COLO829 (cell line): ENCODE data around the gene UBE2M.
"Not testable (repeated sequence)": the region's sequence is repeated elsewhere in the genome, so short reads cannot be mapped to it uniquely, and the experiment has no call there.

Experiments
- DNase-seq: peaks from one replicate; pipeline ENCODE4 v3.0.0; 2012; ENCODE audit warnings: low spot score

Gene UBE2M

DNA sequence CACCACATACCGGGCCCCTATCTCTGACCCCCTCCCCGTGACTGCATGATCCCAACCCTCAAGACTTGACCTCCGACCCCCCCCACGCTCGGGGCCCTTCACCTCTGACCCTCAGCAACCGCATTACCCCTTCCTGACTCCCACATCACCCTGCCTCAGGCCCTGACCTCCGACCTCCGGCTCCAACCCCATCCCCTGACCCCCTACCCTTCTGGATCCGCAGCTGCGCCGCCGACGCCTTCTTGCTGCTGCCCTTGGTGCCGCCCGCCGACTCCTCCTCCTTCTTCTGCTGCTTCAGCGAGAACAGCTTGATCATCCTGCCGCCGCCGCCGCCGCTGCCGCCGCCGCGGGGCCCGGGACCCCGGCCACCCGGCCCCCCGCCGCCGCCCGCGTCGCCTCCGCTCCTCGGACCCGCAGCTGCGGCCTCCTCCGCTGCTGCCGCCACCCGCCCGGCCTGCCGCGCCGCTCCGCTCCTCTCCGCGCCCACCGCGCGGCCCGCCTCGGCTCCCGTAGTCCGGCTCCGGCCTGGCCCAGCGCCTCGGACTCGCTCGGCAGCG, at the start of gene UBE2M:
TSS of gene UBE2M (minus strand) at position 546 of the 557 bp plus-strand sequence. CDS start at position 316, 230 bp downstream.
- peak; percentile 85 for DNase-seq

DNA sequence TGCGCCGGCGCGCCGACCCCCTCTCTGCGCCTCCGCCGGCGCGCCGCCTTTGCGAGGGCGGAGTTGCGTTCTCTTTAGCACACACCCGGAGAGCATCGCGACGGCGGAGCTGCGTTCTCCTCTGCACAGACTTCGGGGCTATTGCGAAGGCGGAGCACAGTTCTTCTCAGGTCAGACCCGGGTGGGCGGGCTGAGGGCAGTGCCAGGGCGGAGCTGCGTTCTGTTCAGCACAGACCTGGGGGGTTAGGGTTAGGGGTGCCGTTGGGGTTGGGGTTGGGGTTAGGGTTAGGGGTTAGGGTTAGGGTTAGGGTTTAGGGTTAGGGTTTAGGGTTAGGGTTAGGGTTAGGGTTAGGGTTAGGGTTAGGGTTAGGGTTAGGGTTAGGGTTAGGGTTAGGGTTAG, 48.8 kb upstream of the UBE2M start:
- DNase-seq, result not testable (repeated sequence)

DNA sequence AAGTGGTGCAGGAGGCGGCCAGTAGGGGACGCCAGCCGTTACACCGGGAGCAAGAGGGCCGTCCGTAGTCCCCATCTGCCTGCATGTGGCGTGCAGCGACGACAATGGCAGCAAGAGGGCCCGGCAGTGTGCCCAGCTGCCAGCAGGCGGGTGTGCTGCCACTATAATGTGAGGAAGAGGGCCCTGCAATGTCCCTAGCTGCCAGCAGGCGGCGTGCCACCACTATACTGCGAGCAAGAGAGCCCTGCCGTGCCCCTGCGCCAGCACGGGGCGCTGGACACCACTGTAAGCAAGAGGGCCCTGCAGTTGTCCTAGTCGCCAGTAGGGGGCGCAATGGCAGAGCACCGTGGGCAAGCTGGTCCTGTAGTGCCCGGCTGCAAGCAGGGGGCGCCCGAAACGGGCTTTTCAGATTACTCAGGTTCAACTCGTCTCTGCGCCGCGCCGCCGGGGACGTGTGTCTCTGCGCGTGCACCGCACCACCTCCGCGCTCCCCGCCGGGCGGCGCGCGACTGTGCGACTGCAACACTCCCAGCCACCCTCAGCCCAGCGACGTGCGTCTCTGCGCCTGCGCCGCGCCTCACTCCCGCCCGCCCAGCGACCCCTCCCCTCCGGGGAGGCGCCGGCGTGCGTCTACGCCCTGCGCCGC, 48.0 kb upstream of the UBE2M start:
- not testable (repeated sequence) for DNase-seq

DNA sequence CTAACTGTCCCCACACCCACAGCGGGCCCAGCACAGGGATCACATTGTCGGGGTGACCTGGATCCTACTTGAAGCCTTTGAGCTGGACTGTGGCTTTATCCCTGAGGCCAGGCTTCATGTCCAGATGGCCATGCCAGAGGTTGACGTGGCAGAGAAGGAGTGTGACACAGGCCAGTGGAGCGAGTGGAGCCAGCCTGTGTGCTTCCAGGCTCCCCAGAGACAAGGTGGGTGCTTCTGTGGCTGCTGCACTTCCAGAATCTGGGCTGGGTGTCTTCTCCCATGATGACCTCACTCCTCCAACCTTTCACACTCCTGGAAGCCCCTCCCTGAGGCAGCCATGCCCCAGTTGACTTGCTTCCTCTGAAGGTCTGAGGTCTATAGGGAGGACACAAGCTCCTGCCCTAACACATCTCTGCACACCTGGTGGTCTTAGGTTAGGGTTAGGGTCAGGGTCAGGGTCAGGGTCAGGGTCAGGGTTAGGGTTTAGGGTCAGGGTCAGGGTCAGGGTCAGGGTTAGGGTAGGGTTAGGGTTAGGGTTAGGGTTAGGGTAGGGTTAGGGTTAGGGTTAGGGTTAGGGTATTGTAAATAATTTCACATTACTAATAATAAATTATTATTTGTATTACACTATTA, 27.8 kb upstream of the UBE2M start:
- no peak for DNase-seq

DNA sequence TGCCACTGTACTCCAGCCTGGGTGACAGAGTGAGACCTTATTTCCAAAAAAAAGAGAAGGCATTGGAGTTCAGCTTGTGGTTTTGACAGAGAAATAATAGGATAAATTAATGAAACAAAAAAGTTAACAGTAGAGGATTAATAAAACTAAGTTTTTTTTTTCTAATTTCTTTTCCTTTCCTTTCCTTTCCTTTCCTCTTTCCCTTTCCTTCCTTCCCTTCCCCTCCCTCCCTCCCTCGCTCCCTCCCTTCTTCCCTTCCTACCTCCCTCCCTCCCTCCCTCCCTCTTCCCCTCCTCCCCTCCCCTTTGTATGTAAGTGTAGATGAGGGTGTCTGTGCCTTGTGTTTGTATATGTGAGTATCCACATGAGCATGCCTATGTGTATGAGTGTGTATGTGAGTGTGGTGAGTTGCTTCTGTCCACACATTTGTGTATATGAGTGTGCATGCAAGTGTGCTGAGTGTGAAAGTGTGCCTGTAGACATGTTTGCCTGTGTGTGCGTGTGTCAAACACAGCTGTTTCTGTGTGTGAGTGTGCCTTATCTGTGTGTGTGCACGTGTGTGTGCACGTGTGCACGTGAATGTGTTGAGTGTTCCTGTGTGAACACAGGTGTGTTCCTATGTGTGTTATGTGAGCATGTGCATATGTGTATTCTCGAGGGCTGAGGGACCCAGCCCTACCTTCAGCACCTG, 27.2 kb upstream of the UBE2M start:
- no peak for DNase-seq

DNA sequence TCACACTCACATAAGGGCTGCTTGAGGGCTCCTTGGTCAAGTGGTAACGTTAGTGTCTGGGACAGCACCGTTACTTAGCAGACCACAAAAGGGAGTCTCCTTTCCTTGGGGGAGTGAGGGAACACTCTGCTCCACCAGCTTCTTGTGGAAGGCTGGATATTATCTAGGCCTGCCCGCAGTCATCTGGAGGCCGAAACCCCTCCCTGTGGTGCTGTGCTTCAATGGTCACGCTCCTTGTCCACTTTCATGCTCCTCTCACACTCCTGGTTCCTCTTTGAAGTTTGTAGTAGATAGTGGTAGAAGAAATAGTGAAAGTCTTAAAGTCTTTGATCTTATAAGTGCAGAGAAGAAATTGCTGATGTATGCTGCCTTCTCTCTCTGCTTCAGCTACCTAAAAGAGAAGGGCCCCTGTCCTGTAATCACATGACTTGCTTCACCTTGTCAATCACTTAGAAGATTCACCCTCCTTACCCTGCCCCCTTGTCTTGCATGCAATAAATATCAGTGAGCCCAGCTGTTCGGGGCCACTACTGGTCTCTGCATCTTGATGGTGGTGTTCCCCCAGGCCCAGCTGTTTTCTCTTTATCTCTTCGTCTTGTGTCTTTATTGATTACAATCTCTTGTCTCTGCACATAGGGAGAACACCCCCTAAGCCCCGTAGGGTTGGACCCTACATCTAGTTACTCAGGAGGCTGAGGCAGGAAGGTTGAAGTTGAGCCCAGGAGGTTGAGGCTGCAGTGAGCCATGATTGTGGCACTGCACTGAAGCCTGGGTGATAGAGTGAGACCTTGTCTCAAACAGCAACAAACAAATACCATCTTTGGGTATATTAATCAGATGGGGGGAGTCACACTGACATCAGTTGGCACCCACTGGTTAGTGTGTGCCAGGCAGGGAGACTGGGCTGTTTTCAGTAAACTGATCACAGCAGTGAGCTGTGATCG, 26.4 kb upstream of the UBE2M start:
- no peak for DNase-seq

DNA sequence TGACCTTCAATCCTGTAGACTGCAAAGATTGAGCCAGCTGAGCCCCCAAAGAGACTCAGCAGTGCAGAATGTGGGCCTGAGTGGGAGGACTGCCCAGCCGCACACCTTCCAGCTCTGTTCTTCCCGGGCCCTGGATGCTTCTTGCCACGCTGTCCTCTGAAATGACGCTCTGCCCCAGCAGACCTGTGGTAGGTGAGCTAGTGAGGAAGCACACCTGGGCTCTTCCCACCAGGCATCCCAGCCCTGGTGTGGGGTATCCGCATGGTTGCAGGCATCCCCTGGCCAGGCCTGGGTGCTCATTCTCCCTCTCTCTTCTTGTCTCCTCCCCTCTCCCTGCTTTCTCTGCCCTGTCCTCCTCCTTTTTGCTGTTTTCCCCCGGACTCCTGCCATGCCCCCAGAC, 24.6 kb upstream of the UBE2M start:
- DNase-seq, result no peak

DNA sequence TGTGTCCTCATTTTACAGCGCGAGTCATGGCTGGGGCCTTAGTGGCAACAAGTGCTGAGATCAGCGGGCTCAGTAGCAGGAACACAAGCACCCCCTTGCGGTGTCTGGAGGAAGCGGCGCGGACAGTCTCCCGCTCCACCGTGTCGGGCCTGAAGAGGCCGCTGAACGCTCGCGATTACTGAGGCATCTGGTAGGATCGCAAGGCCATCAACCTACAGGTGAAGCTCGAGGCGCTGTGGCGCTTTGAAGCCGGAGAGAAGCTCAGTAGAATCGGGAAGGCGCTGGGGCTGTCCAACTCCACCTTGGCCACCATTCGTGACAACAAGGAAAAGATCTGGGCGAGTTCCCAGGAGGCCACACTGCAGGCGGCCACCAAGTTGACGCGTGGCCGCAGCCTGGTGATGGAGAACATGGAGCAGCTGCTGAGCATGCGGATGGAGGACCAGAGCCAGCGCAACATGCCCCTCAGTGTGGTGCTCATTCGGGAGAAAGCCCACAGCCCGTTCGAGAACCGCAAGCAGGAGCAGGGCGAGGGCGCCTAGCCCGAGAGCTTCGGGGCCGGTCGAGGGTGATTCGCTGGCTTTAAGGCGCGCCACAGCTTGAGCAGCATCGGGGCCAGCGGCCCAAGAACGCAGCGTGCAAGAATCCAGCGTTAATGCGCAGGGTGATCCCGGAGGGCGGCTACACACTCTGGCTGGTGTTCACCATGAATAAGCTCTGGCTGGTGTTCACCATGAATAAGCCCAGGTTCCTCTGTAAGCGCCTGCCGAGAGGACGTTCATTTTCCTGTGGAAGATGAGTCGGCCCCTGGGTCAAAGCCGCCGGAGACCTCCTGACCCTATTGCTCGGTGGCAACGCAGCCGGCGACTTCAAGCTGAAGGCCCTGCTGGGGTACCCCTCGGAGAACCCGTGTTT, 23.1 kb upstream of the UBE2M start:
- DNase-seq, result no peak

DNA sequence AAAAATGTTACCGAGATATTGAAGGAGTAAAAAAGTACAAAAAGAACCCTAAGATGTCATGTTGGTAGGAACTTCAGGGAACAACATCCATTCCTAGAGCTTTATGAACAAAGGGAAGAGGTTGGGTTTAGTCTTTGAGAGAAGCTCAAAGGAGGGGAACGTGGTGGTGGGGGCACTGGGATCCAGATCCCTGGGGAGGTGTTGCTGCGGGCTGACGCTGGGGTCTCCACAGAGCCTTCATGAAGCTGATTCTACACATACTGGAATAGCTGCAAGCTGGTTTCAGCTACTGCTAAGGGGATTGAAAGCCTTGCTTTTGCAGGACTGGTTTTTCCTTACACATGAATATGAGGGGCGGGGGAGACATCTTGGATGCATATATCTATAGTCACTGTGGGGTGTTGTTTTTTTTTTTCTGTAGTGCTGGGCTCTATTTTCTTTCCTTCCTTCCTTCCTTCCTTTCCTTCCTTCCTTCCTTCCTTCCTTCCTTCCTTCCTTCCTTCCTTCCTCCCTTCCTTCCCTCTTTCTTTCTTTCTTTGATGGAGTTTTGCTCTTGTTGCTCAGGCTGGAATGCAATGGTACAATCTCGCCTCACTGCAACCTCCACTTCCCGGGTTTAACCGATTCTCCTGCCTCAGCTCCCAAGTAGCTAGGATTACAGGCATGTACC, 21.2 kb upstream of the UBE2M start:
- no peak for DNase-seq

DNA sequence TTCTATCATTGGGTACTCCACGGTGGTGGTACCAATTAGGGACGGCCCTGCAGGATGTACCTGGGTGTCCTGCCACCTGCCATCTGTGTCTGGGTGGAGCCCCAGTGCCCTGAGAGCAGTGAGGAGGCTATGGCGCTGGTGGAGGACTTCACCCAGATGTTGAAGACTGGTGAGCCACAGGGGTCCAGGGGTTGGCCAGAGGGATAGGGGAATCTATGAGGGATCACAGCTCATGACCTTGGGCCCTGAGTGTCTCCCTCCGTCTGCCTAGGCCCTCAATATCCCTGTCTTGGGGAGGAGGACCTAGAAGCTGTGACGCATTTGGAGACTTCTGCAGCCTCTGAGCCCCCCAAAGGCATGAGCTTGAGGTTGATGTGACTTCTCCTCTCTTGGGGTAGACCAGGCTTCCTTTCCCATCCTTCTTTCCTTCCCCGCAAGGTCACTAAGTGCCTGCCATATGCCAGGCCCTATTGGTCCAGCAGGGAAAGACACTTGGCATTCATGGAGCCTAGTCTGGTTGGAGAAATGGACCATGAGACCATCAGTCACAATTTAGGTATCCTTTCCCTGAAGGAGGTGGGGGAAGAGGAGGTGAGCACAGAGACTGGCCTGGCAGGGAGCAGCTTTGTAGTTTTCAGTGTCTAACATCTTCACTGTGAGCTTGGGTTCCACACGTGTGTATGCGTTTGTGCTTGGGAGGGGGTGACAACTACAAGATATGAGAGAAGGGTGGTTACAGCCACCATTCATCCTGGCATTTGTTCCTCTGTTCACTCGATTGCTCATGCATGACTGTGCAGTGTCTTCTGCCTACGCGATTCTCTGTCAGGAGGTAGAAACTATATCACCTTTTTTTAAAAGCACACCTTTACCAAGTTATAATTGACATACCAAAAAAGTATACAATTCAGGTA, 19.9 kb upstream of the UBE2M start:
- no peak for DNase-seq

DNA sequence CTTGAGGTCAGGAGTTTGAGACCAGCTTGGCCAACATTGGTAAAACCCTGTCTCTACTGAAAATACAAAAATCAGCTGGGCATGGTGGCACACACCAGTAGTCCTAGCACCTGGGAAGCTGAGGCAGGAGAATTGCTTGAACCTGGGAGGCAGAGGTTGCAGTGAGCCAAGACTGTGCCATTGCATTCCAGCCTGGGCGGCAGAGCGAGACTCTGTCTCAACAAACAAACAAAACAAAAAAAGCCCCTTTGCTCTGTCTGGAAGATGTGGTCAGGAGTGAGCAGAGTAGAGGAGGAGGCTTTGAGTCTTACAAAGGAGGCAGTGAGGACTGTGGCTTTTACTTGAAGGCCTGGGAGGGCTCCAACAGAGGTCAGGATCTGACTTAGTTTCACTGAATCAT, 19.2 kb upstream of the UBE2M start:
- DNase-seq, result not testable (repeated sequence)

DNA sequence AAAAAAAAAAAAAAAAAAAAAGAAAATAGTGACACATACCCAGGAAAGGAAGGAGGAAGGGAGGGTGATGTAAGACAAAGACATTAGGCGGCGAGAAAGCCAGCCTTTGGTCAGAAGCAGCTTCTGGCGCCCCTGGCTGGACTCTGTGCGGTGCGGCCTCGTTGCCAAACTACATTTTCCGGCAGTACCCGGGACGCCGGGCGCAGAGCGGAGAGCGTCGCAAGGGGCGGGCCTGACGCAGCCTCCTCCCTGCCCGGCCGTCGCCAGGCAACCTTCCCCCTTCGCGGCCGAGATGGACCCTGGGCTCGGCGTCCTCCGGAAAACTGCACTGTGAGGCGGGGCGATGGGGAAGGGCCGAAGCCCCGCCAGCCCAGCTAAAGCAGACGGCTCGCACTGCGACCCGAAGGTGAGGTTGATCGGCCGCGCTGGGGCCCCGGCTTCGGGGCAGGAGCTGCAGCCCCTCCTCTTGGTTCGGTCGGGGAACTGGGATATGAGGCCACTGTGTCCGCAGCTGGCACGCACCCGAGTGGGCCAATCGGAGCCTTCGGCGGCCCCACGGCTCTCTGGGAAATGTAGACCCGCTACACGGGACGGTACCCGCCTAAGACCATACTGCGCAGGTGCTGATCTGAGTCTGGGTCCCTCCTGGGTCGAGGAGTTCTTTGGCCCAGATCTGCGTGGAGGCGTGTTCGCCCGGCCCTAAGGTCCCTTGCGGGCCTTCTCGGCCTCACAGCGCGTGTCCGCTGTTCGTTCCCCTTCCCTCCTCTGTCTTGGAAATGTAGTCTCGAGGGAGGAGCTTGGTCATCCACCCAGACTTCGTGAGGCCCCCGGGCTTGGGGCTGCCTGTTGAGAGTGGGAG, 17.0 kb upstream of the UBE2M start:
- DNase-seq, result peak; percentile 84

DNA sequence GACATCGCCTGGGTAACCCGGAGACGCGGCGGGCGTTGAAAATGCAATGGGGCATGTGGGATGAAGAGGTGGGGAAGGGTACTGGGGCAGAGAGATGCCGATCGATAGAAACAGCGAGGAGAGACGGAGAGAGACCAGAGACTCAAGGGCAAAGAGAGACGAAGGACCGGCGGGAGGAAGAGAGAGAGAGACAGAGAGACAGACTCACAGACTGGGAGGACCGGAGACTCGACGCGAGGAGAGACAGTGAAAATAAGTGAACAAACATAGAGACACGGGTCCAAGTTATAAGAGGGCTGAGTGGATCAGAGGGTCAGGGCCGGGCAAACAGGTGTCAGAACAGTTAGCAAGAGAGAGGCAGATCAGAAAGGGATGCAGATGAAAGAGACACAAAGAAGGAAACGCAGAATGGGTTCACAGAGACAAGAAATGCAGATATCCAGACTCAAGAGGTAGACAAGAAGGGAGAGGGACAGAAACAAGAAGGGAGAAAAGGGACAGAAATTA, 15.3 kb upstream of the UBE2M start:
- no peak for DNase-seq

DNA sequence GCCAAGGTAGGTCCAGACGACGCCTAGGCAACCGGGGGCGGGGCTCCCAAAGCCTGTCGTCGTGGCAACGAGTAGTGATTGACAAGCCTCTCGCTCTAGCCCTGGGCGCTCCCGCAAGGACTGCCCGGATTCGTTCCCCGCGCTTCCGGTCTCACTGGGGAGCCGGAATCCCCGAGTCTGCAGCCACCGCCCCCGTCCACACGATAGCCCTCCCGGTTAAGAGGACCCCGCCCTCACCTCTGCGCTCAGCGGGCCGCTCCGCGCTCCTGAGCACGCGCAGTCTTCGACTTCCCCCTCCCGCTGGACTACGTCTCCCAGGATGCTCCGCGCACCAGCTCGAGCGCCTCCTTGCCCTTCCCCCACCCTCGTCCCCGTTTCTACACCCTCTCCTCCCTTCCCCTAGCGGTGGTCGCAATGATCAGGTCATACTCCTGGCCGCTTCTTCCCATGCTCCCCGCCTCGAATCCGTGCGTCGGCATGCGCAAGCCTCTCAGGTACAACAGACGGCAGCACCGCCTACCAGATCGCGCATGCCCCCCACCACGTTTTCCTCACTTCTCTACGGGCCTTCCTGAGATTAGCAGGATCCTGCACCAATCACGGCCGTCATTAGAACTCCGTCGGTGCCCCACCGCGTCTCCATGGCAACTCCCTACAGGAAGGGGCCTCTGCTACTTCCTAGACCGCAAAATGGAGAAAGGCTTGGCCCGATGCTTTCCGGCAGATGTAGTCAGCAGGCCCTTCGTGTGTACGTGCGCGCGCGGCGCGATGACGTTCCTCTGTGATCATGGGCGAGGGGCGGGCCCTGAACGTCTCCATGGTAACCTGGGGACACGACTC, 14.6 kb upstream of the UBE2M start, which contains the start of gene MZF1:
TSS of gene MZF1 (minus strand) at position 518 of the 840 bp plus-strand sequence. CDS start 1,946 bp downstream, outside the sequence.
- peak; percentile 99 for DNase-seq

DNA sequence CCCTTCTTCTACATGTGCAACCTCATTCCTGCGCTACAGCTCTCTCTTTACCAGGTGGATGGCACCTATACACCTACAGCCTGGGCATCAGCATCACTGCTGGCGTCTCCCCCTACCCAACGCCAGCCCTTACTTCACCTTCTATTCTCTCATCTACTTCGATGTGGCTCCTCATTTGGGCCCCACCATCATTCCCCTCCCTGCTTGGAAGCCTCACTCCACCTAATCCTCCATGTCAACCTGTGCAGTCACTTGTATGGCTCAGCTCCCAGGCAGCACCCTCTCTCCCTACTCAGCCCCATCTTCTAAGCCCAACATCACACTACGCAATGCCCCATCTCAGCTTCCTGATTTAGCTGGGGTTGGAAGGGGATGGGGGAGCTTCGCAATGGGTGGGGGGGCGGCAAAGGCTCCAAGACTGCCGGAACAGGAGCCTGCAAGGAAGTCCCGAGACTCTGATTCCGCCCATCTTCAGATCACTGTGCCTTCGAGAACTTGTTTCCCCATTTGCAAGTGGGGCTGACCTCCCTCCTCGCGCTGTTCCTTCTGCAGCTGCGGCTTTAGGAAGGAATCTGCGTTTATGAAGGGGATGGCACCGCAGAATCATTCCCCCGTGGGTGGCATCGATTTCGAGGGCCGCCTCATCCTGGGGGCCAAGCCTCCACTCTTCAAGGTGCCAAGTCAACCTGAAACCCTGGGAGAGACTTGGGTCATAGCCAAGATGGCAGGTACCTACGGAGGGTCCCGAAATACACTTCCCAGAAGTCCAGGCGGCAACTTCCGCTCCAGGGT, 13.8 kb upstream of the UBE2M start:
- no peak for DNase-seq

DNA sequence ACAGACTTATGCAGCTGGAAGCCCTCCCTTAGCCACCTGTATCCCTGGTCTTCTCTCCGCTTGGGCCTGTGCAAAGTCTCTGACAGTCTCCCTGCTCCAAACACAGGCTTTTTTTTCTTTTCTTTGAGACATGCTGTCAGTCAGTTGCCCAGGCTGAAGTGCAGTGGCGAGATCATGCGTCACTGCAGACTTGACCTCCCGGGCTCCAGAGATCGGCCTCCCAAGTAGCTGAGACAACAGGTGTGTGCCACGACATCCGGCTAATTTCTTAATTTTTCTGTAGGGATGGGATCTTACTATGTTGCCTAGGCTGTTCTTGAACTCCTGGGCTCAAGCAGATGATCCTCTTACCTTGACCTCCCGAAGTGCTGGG, 13.2 kb upstream of the UBE2M start:
- DNase-seq, result no peak
